Fibroblast of skin of scalp (primary cell): ENCODE data around the gene PLA2G12A.

Source experiments
- DNase-seq: peaks from one replicate; pipeline ENCODE4 v3.0.0-alpha.2; 2013

PLA2G12A gene

GRCh38 chr4:109676886-109677285, 53.0 kb downstream of the PLA2G12A start:
- no peak for DNase-seq

GRCh38 chr4:109675843-109676242, 54.0 kb downstream of the PLA2G12A start:
- DNase-seq = no peak

GRCh38 chr4:109675181-109675580, 54.7 kb downstream of the PLA2G12A start:
- DNase-seq = no peak

- no peak for DNase-seq
These were observed 56.6 kb downstream of the PLA2G12A start for GRCh38 chr4:109673303-109673702.

- no peak for DNase-seq
These were observed 57.5 kb downstream of the PLA2G12A start for GRCh38 chr4:109672169-109672930.

- DNase-seq = no peak
These were observed 58.5 kb downstream of the PLA2G12A start for GRCh38 chr4:109671350-109671749.

GRCh38 chr4:109665783-109666485, 63.9 kb downstream of the PLA2G12A start:
- no peak for DNase-seq

GRCh38 chr4:109662771-109663170, 67.1 kb downstream of the PLA2G12A start:
- no peak for DNase-seq

- no peak for DNase-seq
These were observed 67.8 kb downstream of the PLA2G12A start for GRCh38 chr4:109662116-109662515.
